Smooth muscle cell (in vitro differentiated cells): Measurements from ENCODE around the gene WBP1L. TPM values are rescaled to one million over a fixed set of nuclear protein-coding genes. Genes with fewer than 3 reads are reported as not detected.

Experiments
- DNase-seq: peaks from one replicate; lab custom pipeline; 2025; ENCODE audit not compliant: unreplicated experiment; lab: John Stamatoyannopoulos, UW
- H2AFZ ChIP-seq: fragments of 200-600 bp; sonication (generic); 2 replicates; pipeline ENCODE4 v1.6.0; 2016; ENCODE audit warnings: antibody characterized with exemption, low read depth, mild to moderate bottlenecking
- H3F3A ChIP-seq: fragments of 200-600 bp; sonication (generic); 2 replicates; pipeline ENCODE4 v1.6.0; 2017; ENCODE audit warnings: antibody characterized with exemption, low read depth
- H3K27ac ChIP-seq: fragments of 200-600 bp; sonication (generic); 2 replicates; pipeline ENCODE4 v1.5.1; 2016; ENCODE audit warnings: low read depth, mild to moderate bottlenecking
- H3K27me3 ChIP-seq: fragments of 200-600 bp; sonication (generic); 2 replicates; pipeline ENCODE4 v1.6.1; 2016; ENCODE audit warnings: low read depth, mild to moderate bottlenecking
- H3K36me3 ChIP-seq: fragments of 200-600 bp; sonication (generic); 2 replicates; pipeline ENCODE4 v1.5.1; 2016; ENCODE audit warnings: low read depth
- H3K4me1 ChIP-seq: fragments of 200-600 bp; sonication (generic); 2 replicates; pipeline ENCODE4 v1.5.1; 2016; ENCODE audit warnings: low read depth
- H3K4me2 ChIP-seq: fragments of 200-600 bp; sonication (generic); 2 replicates; pipeline ENCODE4 v1.6.0; 2016; ENCODE audit warnings: mild to moderate bottlenecking
- H3K4me3 ChIP-seq: fragments of 200-600 bp; sonication (generic); 2 replicates; pipeline ENCODE4 v1.5.1; 2016; ENCODE audit warnings: mild to moderate bottlenecking
- H3K79me2 ChIP-seq: fragments of 200-600 bp; sonication (generic); 2 replicates; pipeline ENCODE4 v1.6.0; 2016; ENCODE audit warnings: low read depth, mild to moderate bottlenecking
- H3K9ac ChIP-seq: fragments of 200-600 bp; sonication (generic); 2 replicates; pipeline ENCODE4 v1.6.0; 2016; ENCODE audit warnings: low read depth
- H3K9me3 ChIP-seq: fragments of 200-600 bp; sonication (generic); replicated peaks from 2 replicates; pipeline ENCODE4 v1.5.1; 2016; ENCODE audit warnings: low read depth
- H4K20me1 ChIP-seq: fragments of 200-600 bp; sonication (generic); 2 replicates; pipeline ENCODE4 v1.6.0; 2016; ENCODE audit warnings: low read depth
- WGBS: methylation state at CpG from one replicate; pipeline ENCODE4 v1.1.7; 2016; ENCODE audit warnings: low lambda C conversion rate; 5-methylcytosine and 5-hydroxymethylcytosine counted together
- polyA plus RNA-seq: library from polyadenylated mRNA; unstranded; fragments of >200 nt; fragmentation: Nextera tagmentation; extraction: Ambion mirVana; gene quantifications from 2 replicates; pipeline ENCODE4 v1.2.1, GENCODE V29; 2016
- total RNA-seq: library from RNA; depleted of rRNA; stranded (reverse); fragments of >200 nt; gene quantifications from 2 replicates; pipeline ENCODE4 v1.2.3, GENCODE V29; 2014
- TF ChIP-seq, protein P1 (sequence below): fragments of 200-600 bp; sonication (generic); IDR thresholded peaks from 2 replicates; pipeline ENCODE4 v1.5.1; 2017; ENCODE audit warnings: borderline replicate concordance, mild to moderate bottlenecking, antibody characterized with exemption; ENCODE audit not compliant: insufficient read depth, poor library complexity, severe bottlenecking

The WBP1L gene
- total and polyA plus RNA-seq, 2 experiments from 2014 or later, result 18.0 to 45.3 TPM

- Histone ChIP-seq H3K79me2 (peaks cover 50% of the 10 kb centered on the region), H3K27me3 (no peaks in the 10 kb centered on the region), H4K20me1 (peaks cover 15% of the 10 kb centered on the region), H3K4me3 (peak overlapping the region; percentile 89), H3K4me1 (peaks cover 34% of the 10 kb centered on the region), H3K4me2 (peak overlapping the region; percentile 86), H2AFZ (peak overlapping the region; percentile 75), H3K27ac (peak overlapping the region; percentile 91), H3K36me3 (no peaks in the 10 kb centered on the region), H3K9me3 (no peaks in the 10 kb centered on the region), H3K9ac (peak overlapping the region; percentile 90), H3F3A (peaks cover 17% of the 10 kb centered on the region)
- TF ChIP-seq, protein P1, sequence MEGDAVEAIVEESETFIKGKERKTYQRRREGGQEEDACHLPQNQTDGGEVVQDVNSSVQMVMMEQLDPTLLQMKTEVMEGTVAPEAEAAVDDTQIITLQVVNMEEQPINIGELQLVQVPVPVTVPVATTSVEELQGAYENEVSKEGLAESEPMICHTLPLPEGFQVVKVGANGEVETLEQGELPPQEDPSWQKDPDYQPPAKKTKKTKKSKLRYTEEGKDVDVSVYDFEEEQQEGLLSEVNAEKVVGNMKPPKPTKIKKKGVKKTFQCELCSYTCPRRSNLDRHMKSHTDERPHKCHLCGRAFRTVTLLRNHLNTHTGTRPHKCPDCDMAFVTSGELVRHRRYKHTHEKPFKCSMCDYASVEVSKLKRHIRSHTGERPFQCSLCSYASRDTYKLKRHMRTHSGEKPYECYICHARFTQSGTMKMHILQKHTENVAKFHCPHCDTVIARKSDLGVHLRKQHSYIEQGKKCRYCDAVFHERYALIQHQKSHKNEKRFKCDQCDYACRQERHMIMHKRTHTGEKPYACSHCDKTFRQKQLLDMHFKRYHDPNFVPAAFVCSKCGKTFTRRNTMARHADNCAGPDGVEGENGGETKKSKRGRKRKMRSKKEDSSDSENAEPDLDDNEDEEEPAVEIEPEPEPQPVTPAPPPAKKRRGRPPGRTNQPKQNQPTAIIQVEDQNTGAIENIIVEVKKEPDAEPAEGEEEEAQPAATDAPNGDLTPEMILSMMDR, result no peak
- no peak for DNase-seq
- 1% methylated on average over 13 of the region's 13 CpGs for WGBS
Measured at GRCh38 chr10:102713539-102713813, 30.3 kb upstream of the WBP1L start.

DNA sequence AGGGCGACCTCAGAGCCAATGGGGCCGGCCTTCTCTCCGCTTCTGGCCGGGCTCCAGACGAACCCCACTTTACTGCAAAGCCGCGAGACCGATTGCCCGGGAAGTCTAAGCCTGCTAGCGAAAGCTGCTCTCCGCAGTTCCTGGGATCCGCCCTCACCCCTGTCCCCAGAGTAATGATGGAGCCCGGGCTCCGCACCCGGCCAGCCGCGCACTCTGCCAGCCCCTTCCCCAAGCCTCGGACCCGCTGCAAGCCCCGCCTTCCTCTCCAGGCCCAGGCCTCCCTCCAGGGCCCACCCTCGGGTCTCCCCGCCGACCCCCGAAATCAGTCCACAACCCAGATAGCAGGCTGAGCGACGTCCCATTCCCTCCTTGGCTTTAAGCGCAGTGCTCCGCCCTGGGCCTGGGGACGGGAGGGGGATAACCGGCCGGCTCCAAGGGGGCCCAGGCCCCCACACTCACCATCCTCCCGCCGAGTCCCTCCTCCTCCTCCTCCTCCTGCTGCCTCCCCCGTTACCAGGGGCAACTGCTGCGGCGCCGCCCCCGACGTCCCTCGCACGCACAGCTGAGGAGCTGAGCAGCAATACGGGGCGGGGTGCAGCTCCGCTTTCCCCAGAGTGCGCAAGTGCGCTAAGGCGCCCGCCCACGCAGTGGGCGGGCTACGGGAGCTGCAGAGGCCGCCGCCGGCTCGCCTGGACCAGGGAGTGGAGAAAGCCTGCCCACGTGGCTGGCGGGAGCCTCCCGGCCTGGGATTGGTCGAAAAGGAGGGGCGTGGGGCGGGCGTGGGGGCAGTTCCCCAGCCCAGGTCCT, 29.7 kb upstream of the WBP1L start, which contains the start of gene ARL3:
ARL3 (minus strand) TSS at position 584 of the 807 bp plus-strand sequence; CDS start at position 462, 122 bp downstream.
- 1% methylated on average over 57 of the region's 62 CpGs for WGBS
- peaks cover 36% of the 10 kb centered on the region for H3K4me1 ChIP-seq
- H3K36me3 ChIP-seq, result no peaks in the 10 kb centered on the region
- DNase-seq, result peak; percentile 92
- TF ChIP-seq, protein P1, result peak; percentile 39
- peaks cover 17% of the 10 kb centered on the region for H3F3A ChIP-seq
- H3K4me3 ChIP-seq, result peak within 1 kb of the TSS; percentile 89
- no peaks in the 10 kb centered on the region for H3K9me3 ChIP-seq
- H3K27me3 ChIP-seq, result no peaks in the 10 kb centered on the region
- peak within 1 kb of the TSS; percentile 91 for H3K27ac ChIP-seq
- H4K20me1 ChIP-seq, result peaks cover 15% of the 10 kb centered on the region
- peak within 1 kb of the TSS; percentile 90 for H3K4me2 ChIP-seq
- peaks cover 46% of the 10 kb centered on the region for H3K79me2 ChIP-seq
- H3K9ac ChIP-seq, result peak within 1 kb of the TSS; percentile 90
- peak within 1 kb of the TSS; percentile 82 for H2AFZ ChIP-seq

DNA sequence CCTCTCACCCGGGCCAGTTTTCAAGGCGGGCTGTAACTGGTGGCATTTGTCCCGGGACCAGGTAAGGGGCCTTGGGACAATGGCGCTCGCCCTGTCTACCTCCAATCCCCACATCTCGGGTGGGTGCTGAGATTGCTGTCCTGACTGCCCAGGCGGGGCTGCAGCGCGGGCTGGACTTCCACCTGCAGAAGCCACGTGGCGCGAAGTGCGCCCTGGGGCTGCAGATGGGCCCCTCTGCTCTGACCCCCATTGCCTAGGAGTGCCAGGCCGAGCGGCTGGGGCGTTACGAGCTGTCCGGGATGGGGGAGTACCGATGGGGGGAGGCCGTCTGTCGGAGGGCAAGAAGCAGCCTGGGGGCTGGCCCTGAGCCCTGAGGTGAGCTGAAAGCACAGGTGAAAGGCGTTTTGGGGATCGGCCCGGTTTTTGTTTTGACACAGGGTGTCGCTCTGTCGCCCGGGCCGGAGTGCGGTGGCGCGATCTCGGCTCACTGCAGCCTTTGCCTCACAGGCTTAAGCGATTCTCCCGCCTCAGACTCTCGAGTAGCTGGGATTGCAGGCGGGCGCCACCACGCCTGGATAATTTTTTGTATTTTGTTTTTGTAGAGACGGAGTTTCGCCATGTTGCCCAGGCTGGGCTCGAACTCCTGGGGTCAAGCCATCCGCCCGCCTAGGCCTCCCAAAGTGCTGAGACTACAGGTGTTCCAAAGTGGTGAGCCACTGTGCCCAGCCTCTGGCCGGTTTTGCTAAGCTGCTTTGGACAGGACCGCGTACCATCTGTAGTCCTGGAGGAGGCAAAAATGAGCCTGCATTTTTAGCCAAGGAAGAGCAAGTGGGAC, 28.9 kb upstream of the WBP1L start, which contains the start of gene SFXN2:
SFXN2 (plus strand) TSS at position 16 of the 835 bp plus-strand sequence. CDS start 12,001 bp downstream, outside the sequence.
- no peak for DNase-seq
- peaks cover 42% of the 10 kb centered on the region for H3K79me2 ChIP-seq
- WGBS, result 3% methylated on average over 42 of the region's 46 CpGs

More for the DNA sequence above, 28.9 kb upstream of the WBP1L start, which contains the start of gene SFXN2:
- Histone ChIP-seq H3K9ac (peak within 1 kb of the TSS; percentile 90), H4K20me1 (peaks cover 7% of the 10 kb centered on the region), H2AFZ (peak within 1 kb of the TSS; percentile 82), H3K4me2 (peak within 1 kb of the TSS; percentile 90), H3K36me3 (no peaks in the 10 kb centered on the region), H3K9me3 (no peaks in the 10 kb centered on the region), H3K27ac (peak within 1 kb of the TSS; percentile 91), H3K27me3 (no peaks in the 10 kb centered on the region), H3K4me1 (peaks cover 36% of the 10 kb centered on the region), H3F3A (peaks cover 17% of the 10 kb centered on the region), H3K4me3 (peak within 1 kb of the TSS; percentile 89)
- TF ChIP-seq, protein P1, result no peak
